Muscle of arm (tissue), 12 donors: Measurements from ENCODE around the gene AGAP2. TPM values are rescaled to one million over a fixed set of nuclear protein-coding genes. Genes with fewer than 3 reads are reported as not detected.
"Not testable (repeated sequence)": the region's sequence is repeated elsewhere in the genome, so short reads cannot be mapped to it uniquely, and the experiment has no call there.

Experiments used
- DNase-seq: peaks from one replicate; pipeline ENCODE4 v3.0.0-alpha.2; 2013
- polyA plus RNA-seq, 12 donors: library from polyadenylated mRNA; unstranded; fragments of 120-200 nt; gene quantifications; one replicate each; pipeline ENCODE4 v1.2.1, GENCODE V29; 2013; ENCODE audit not compliant: insufficient read length in 12 of 12

The AGAP2 gene
- polyA plus RNA-seq, 12 donors = 5.4 to 36.1 (median 8.7) TPM; not detected in 1

DNA sequence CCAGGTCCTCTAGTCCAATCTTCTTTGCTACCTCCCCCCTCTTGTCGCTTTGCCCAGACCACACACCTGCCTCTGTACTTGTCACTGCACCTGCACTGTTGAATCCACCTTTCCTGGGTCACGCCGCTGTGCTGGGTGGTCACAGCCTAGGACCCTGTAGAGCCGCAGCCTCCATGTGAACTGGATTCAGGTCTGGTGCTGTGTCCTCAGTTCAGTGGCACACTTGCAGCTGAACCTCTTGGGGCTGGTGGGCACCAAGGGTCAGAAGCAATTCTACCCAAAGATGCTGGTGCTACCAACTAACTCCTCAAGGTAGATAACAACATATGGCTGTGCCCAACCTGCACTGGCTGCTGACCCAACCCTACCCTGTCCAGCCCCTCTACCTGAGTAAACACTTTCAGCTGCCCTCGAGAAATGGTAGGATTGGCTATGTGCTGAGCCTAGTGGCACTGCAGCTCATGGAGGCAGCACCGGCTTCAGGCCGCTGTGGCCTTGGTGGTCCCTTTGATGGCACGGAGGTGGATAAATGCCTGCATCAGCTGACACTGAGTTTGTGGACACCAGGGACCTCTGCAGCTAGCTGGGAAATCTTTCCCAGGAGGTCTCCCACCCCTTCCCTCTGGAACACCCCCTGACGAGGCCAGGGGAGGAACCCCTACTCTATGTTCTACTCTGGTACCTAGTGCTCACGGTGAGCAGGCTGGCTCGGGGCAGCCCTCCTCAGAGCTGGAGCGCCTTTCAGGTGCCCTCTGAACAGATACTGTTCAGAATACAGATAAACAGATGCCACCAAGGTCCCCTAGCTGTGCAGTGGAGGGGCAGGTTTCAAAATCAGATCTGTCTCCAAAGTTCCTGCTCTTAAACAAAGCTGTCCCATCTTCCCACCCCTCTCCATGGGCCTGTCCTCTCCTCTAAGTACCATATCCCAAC lies 14.3 kb downstream of the AGAP2 start:
- no peak for DNase-seq

DNA sequence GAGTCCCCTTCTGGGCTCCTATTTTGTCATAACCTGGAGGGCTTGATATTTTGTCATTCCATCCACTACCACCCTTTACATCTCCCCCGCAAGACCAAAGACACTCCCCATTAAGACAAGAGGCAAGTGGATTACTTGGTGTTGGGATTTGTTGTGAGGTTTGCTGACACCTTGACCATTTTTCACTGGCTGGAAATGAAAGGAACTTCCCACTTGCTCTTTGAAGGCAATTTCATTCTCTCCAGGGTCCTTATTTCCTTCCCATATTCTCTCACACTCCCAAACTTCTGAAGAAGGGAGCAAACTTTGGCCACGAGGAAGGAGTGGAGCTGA lies 14.9 kb downstream of the AGAP2 start:
- DNase-seq = no peak

DNA sequence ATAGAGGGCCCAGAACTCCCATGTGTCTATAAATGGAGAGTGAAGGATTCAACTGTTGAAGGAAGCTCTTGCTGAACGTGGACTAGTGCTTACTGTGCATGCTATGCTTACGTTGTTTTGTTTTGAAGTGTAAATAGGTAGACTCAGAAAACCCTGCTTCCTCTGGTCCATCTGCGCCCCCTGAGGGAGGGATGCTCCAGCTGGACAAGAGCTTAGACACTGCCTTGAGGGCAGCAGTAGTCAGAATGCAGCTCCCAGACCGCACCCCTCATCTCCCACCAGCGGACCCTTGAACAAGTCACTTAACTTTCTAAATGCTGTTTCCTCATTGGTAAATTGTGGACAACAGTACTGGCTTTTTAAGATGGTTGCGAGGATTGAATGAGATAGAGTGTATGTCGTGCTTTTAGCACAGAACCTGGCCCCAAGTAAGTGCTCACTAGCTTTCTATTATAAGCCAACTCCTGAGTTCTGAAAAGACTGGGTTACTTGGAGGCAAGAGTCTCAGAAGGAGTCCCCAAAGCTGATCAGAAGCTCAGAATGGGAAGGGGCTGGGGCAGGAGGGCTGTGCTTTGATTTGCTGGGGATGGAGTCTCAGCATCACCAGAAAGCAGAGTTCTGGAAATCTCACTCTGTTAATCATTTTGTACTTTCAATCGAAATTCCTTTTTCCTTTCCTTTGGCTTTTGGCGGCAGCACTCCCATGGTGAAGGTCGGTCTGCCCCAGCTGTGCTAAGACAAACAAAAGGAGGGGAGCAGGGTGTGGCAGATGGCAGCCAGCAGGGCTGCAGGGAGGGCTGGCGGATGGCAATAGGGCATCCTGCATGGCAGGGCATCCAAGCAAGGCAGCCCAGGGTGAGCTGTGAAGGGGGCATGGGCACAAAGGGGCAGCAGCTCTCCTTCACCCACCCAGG lies 15.6 kb downstream of the AGAP2 start:
- no peak for DNase-seq

DNA sequence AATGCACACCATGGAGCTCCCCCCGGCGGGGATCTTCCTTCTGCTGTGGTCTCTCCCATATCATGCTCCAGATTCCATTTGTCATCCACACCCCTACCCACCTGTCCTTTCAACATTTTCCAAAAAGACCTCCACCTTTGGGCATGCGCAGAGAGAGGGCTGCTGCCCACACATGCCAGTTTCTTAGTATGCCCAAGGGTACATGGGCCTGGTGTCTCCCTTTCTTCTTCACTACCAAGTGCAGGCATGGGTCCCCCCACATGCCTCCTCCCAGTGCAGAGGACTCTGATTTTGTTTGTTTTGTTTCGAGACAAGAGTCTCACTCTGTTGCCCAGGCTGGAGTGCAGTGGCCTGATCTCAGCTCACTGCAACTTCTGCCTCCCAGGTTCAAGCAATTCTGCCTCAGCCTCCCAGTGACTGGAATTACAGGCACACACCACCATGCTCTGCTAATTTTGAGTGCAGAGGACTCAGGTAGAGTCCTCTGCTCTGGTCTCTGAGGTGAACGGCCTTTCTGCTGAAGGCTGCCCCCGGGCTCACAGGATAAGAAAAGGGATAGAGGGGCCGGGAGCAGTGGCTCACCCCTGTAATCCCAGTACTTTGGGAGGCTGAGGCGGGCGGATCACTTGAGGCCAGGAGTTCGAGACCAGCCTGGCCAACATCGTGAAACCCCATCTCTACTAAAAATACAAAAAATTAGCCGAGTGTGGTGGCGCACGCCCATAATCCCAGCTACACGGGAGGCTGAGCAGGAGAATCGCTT lies 16.5 kb downstream of the AGAP2 start:
- DNase-seq = not testable (repeated sequence)

DNA sequence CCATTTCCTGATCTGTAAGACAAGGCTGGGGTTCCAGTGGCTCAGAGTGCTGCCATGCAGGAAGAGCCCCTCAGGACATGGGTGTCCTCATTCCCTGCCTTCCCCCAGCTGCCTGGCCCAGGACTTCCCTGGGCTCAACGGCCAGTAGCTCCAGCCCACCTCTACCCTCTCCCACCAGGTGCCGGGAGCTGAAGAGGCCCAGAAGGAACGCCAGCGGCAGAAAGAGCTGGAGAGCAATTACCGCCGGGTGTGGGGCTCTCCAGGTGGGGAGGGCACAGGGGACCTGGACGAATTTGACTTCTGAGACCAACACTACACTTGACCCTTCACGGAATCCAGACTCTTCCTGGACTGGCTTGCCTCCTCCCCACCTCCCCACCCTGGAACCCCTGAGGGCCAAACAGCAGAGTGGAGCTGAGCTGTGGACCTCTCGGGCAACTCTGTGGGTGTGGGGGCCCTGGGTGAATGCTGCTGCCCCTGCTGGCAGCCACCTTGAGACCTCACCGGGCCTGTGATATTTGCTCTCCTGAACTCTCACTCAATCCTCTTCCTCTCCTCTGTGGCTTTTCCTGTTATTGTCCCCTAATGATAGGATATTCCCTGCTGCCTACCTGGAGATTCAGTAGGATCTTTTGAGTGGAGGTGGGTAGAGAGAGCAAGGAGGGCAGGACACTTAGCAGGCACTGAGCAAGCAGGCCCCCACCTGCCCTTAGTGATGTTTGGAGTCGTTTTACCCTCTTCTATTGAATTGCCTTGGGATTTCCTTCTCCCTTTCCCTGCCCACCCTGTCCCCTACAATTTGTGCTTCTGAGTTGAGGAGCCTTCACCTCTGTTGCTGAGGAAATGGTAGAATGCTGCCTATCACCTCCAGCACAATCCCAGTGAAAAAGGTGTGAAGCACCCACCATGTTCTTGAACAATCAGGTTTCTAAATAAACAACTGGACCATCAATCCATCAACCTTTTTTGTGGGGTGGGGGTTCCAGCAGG lies 17.6 kb downstream of the AGAP2 start:
- DNase-seq = no peak

DNA sequence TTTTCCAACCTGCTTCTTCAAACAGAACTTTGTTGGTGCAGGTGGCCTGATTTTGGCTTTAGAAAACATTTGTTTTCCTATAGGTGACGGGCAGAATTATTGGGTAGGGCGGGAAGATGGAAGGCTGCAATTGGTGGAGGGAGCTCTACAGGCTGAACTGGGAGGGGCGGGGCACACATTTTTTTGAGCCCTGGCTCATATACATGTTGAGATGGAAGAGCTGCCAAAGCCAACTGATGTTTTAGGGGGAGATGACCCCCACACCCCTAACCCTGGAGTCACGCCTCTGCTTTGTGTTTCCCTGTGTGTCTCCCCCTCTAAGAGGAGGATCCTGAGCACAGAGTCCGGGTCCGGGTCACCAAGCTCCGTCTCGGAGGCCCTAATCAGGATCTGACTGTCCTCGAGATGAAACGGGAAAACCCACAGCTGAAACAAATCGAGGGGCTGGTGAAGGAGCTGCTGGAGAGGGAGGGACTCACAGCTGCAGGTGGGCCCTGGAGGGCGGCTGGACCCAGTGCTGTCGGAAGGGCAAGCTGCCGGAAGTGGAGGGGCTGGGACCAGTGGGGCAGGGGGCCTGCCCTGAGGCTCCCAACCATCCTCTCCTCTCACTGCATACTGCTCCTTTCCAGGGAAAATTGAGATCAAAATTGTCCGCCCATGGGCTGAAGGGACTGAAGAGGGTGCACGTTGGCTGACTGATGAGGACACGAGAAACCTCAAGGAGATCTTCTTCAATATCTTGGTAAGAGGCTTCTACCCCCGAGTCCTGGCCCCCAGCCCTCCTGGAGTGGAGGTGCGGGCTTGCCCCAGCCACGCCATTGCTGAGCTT lies 18.6 kb downstream of the AGAP2 start:
- no peak for DNase-seq

DNA sequence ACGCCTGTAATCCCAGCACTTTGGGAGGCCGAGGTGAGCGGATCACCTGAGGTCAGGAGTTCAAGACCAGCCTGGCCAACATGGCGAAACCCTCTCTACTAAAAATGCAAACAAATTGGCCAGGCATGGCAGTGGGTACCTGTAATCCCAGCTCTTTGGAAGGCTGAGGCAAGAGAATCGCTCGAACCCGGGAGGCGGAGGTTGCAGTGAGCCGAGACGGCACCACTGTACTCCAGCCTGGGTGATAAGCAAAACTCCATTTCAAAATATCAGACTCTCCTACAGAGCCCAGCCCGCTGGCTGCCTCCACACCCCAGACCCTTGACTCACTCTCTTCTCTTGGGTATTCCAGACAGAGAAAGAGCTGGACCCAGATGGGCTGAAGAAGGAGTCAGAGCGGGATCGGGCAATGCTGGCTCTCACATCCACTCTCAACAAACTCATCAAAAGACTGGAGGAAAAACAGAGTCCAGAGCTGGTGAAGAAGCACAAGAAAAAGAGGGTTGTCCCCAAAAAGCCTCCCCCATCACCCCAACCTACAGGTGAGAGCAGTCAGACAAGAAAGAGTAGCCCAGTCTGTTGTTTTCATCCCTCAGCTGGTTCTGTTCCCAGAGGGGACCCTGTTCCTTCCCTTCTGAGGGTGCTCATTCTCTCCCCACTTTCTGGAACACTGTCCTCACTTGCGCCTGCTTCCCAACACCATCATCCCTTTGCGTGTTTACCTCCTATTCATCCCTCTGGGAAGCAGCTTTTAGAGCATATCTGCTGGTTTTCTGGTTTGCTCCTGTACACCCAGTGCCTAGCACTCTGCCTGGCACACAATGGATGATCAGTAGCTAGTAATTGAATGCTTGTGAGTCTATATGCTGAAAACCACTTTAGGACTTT lies 19.7 kb downstream of the AGAP2 start:
- no peak for DNase-seq

DNA sequence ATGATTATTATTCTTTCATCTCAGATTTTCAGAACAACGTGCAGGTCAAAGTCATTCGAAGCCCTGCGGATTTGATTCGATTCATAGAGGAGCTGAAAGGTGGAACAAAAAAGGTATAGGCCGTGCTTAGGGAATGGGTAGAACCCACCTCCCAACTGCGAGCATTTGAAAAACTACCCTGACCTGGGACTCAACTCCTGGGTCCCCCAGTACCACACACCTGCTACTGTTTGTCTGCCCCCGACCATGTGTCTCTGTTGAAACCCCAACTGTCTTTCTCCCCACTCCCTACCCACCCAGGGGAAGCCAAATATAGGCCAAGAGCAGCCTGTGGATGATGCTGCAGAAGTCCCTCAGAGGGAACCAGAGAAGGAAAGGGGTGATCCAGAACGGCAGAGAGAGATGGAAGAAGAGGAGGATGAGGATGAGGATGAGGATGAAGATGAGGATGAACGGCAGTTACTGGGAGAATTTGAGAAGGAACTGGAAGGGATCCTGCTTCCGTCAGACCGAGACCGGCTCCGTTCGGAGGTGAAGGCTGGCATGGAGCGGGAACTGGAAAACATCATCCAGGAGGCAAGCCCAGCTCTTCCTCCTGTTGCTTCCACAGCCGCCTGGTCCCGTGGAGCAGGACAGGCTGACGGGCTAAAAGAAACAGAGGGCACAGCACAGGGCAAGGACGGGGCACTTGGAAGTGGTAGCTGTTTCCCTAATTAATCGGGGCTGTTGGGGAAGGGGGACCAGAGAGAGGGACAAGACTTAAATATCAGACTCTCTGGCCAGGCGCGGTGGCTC lies 20.5 kb downstream of the AGAP2 start:
- no peak for DNase-seq

DNA sequence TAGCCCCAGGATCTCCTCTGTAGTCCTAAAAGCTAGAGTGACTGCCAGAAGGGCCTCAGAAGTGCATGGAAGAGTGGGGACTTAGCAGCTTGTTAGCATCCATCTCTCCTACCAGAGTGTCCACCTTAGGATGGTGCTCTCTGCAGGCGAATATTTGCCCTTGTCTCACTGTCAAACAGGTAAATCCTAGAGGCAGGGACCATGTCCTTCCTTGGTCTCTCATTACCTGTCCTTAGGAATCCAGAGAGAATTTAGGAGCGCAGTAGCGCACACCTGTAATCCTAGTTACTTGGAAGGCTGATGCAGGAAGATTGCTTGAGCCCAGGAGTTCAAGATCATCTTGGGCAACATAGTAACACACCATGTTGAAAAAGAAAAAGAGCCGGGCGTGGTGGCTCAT lies 21.4 kb downstream of the AGAP2 start:
- DNase-seq = no peak

DNA sequence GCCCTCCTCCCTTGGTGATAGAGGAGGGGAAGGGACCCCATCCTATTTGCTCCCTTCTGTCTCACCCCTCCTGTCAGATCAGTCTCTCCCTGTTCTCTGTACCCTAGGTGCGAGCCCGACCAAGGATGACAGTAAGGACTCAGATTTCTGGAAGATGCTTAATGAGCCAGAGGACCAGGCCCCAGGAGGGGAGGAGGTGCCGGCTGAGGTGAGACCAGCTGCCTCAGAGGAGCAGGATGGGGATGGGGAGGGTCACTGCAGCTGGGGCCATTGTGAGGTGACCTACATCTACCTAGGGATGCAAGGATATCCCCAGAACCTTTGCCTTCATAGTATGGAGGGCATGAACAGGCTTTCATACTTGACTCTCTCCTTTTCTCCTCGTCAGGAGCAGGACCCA lies 22.2 kb downstream of the AGAP2 start:
- DNase-seq = no peak

DNA sequence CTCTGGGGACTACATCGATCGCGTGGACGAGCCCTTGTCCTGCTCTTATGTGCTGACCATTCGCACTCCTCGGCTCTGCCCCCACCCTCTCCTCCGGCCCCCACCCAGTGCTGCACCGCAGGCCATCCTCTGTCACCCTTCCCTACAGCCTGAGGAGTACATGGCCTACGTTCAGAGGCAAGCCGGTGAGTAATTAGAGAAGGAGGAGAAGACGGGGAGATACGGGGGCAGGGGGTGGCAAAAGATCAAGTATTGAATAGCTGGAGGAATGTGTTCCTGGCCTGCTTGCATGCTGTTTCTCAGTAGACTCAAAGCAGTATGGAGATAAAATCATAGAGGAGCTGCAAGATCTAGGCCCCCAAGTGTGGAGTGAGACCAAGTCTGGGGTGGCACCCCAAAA lies 22.8 kb downstream of the AGAP2 start:
- DNase-seq = no peak

DNA sequence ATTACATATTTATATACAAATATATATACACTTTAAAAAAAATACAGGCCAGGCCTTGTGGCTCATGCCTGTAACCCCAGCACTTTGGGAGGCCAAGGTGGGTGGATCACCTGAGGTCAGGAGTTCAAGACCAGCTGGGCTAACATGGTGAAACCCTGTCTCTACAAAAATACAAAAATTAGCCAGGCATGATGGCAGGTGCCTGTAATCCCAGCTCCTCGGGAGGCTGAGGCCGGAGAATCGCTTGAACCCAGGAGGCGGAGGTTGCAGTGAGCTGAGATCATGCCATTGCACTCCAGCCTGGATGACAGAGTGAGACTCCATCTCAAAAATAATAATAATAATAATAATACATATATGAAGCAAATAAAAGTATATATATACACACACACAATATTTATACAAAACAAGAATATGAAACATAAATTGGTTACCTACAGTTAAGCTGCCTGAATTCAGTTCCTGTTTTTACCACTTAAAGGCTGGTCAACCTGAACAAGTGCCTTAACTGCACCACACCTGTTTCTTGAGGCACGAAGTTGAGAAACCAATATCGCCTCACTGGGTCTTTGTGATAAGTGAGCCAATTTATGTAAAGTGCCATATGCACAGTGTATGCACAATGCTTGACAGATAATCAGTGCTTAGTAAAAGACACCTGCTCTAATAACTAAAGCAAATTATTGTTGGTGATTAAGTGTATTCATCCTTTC lies 23.4 kb downstream of the AGAP2 start:
- DNase-seq = not testable (repeated sequence)

DNA sequence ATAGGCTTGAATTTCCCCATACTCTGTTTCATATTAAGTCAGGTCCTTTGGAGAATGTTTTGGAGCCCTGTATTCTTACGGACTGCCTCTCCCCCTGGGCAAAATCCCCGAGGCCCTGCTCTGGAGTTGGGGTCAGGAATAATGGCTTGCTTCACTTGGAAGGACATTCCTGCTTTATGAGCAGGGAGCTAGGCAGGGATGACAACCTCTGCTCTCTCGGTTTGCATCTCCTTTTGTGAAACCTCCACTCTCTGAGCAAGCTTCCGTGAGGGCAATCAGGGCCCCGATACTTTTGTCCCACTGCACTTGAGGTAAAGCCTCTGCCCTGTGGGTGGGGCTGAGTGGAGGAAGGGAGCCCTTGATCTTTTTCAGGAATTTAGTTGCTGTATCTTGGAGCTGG lies 25.3 kb downstream of the AGAP2 start:
- DNase-seq = no peak

DNA sequence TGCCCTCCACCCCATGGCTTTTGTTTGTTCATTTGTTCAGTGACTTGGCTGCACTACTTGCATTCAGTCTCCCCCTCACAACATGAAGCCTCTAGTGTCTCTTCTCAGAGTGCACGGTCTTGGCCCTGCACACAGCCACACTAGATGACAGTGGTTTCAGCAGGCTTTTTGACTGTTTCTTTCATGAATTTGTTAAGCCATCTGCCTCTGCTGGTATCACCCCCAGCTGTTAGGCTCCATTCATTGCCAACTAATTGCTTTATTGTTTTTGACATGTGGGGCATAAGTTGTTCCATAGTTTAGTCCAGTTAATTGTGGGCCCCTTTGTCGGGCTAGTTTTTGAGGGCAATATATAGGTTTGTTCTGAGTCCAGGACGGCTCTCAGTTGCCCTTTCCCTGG lies 25.8 kb downstream of the AGAP2 start:
- no peak for DNase-seq

DNA sequence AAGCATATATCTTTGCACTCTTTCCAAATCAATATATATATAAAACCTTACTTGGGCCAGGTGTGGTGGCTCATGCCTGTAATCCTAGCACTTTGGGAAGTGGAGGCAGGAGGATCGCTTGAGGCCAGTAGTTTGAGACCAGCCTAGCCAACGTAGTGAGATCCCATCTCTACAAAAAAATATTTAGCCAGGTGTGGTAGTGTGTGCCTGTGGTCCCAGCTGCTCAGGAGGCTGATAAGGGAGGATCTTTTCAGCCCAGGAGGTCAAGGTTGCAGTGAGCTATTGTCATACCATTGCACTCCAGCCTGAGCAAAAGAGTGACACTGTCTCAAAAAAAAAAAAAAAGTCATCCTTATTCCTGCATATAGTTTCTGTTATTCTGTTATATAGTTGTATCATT lies 30.2 kb downstream of the AGAP2 start:
- DNase-seq = no peak

DNA sequence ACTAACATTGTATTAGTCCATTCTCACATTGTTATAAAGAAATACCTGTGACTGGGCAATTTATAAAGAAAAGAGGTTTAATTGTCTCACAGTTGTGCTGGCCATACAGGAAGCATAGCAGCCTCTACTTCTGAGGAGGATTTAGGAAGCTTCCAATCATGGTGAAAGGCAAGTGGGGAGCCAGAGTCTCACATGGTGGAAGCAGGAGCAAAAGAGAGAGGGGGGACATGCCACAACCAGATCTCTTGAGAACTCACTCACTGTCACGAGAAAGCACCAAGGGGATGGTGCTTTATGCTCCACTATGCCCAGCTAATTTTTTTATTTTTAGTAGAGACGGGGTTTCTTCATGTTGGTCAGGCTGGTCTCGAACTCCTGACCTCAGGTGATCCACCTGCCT lies 31.3 kb downstream of the AGAP2 start:
- DNase-seq = no peak

DNA sequence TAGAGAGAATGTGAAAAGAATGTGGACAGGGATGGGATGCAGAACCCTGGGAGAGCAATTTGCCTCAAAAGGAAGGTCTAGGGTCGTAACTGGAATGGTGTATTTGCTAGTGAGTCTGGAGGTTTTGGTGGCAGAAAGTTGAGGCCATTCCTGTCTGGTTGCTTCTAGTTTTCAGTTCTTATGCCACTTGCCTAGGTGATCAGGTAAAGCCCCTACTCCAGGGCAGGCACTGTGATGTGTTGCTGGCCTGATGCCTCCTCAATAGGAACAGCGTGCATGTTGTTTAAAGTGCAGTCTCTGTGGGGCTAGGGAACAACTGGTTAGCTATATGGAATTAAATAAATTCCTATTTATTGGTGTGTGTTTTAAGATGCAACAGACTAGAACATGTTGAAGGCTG lies 38.2 kb downstream of the AGAP2 start:
- DNase-seq = no peak
